CD4-positive, alpha-beta T cell treated with Interleukin-6 at 100 ng/mL for 8 hours (primary cell): ENCODE measurements around the gene EXT2.

Source experiments
- DNase-seq: peaks from one replicate; pipeline ENCODE4 v3.0.0-alpha.2; 2020; ENCODE audit warnings: mixed read lengths, low spot score

The EXT2 gene

DNA sequence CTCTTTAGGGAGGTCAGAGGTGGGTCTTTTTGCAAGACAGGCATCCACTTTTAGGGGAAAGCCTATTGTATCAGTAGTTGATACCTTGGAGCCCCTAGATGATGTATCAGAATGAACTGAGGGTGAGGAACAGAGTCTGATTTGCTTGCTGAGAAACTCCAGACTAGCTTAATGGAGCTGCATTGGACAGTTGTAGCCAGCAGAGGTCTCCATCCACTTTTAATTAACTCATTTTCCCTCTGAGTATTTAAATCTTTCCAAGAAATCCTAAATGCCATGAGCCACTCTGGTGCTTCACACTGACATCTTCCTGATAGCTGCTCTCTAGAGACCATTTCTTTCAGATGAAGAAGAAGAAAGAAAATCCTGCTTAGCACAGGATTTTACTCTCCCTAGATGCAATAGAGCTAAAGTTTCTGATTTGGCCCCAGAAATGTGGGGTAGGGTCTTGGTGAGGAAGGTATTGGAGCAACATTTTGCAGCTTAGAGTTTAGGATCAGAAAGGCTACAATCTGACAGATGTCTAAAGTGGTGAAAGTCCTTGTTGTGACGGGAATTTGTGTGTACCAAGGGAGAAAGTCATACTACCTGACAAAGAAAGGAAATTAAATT is 38.0 kb downstream of the EXT2 start:
- DNase-seq, result no peak

DNA sequence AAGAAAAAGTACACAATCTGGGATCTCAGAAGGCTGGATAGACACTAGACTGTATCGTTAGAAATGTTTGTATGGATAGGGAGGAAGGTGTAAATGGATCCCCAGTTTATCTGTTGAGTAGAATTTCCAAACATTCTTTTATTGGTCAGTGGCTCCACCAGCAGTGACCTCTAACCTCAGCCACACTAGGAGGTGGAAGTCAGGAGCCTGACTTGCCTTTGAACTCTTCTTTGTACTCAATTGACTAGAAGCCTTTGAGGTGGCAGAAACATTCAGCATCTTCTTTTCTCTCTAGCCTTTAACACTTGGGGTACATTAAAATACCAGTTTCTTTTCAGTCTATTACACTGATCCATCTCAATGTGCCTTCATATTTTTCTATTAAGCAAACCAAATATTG is 39.1 kb downstream of the EXT2 start:
- no peak for DNase-seq

DNA sequence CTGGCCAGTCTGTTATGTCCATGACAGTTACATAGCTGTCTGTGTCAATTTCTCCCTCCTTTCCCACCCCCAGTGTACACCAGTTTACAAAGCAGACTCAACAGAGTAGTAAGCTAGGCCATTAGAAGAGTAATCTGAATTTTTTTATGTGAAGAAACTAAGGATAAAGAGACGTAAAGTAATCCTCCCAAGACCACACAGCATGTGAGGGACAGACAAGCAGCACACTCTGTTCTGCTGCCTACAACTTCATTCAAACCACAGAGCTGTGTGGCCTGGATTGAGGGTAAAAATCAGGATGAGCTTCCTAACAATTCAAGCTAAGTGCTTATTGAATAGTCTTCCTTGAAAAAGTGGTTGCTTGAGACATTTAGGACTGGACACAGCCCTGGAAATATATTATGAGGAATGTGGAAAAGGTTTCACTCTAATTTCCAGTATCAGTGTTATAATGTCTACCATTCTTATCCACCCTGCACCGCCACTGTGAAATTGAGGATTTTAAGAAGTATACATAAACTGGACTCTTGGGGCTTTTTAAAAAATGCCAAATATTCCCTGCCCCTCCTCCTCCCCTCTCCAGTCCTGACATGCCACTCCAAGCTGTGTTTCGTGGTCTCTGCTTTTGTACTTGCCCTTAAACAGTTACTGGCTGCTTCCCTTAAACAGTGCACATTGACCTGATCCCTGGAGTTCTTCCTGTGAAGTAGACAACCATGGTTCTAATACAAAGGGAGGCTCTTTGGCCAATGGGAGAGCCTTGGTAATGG is 40.9 kb downstream of the EXT2 start:
- no peak for DNase-seq

GRCh38 chr11:44137057-44137456 is 41.6 kb downstream of the EXT2 start:
- no peak for DNase-seq

DNA sequence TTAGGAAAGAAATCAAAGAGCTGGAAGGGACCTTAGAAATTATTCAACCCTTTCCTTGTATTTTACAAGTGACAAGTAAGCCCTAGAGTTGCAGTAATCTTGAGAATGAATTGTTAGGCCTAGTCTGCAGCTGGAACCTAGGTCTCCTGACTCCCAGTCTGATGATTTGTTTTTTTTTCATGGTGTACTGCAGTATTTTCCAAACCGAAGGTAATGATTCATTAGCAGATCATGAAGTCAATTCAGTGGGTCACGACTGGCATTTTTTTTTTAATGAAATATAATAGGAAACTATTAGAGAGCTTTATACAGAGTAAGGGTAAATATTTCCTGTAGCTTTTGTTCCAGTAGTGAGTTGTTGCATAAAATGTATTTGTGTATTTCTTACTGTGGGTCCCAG is 42.8 kb downstream of the EXT2 start:
- no peak for DNase-seq

DNA sequence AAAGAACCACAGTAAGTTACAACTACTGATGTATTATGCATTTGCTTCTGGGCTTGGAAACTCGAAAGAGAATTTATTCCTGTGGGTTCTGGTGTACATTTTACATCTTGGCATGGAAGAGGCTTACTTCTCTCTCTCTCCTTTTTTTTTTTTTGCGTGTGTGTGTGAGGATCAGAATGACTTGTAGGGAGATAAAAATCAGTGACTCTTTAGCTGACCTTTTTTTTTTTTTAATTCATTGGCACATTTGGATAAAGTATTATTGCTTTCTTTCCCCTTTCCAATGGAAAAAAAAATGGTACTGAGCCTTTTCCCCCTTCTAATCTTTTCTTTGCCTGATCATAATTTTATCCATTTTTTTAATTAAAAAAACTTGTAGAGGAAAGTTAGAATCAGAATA is 43.5 kb downstream of the EXT2 start:
- no peak for DNase-seq

DNA sequence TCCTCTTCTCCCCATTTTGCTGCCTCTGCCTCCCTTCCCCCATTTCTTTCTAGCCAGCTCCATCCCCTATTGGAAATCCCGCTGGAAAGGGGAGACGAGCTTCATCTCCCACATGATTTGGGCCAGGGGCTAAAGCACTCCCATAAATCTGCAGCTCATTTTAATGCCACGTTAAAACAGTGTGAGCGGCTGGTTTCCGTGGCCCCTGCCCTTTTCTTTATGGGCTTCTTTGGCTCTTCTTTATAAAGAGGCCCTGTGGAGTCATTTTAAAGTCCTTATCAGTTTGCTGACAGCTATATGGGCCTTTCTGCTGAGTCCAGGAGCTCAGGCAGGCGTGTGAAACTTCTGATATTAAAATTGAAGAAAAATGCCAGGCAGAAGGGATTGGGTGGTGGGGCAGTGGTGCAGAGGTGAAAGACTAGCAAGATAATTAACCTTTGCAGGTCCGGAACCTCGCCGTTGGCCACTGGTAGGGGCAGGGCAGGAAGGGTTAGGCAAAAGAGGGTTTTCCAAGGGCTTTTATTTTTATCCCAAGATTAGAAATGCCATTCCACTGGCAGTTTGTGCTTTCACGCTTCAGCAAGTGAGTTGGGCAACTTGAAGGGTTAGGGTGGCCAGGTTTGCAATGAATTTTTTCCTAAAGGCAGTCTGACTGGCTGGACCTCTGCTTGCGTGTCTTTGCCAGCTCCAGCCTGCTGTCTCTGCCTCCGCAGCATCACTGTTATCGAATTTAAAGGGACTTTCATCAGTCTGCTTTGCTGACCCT is 44.3 kb downstream of the EXT2 start:
- DNase-seq, result no peak

DNA sequence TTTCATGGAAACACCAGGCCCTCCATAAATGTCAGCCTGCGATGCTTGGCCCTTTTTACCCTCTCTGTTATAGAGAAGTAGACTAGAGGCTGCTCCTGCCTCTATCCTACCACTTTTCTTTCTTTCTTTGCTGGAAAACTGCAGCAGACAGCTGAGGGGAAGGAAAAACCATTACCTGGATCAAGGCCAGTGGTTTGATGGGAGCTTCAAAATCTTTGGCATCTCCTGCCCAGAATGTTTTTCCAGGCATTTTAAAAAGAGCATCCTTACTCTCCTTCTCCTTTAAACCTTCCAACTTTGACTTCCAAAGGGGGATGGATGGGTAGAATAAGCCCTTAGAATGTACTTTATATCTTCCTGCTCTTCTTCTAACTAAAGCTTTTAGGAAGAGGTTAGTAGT is 44.9 kb downstream of the EXT2 start:
- no peak for DNase-seq

- no peak for DNase-seq
Measured at GRCh38 chr11:44140805-44141204, 45.3 kb downstream of the EXT2 start.

DNA sequence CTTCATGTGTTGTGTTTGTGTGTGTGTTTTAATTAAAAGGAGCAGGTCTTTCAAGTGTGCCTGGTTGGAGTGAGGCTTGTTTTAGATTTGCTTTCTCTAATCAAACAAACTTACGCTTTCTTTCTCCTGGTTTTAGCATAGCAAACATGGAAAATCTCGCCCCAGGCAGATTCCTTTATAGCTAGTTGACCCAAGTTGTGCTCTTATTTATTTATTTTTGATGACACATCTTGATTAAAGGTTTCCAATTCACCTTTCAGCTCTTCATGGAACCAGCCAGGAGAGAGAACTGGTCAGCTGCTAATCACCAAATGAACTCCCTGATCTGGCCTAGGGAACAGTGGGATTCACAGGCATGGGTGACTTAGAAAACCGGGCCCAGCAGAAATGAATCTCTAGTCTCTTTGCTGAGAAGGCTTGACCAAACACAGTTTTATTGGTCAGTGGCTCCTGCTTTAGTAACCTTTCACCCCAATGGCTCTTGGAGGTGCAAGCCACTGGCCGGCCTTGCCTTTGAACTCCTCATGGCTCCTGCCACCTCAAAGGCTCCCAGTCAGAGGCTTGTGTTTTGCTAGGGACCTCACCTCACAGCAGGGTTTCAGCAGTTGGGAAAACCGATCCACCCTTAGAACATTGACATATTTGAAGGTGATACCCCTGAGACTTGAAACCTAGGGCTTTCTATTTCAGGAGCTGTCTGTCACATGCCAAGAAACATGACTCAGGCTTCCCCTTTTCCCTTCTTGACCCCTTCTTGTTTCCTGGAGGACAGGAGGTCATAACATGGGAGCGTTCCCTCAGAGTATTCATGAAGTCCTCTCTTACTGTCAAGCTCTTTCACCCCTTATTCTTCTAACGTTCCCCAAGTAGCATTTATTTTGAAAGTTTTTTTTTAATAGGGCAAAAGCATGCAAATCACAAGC is 48.8 kb downstream of the EXT2 start:
- DNase-seq, result no peak

GRCh38 chr11:44145011-44145775 is 49.7 kb downstream of the EXT2 start:
- DNase-seq, result no peak

- DNase-seq, result no peak
Measured at GRCh38 chr11:44146931-44147330, 51.5 kb downstream of the EXT2 start.

DNA sequence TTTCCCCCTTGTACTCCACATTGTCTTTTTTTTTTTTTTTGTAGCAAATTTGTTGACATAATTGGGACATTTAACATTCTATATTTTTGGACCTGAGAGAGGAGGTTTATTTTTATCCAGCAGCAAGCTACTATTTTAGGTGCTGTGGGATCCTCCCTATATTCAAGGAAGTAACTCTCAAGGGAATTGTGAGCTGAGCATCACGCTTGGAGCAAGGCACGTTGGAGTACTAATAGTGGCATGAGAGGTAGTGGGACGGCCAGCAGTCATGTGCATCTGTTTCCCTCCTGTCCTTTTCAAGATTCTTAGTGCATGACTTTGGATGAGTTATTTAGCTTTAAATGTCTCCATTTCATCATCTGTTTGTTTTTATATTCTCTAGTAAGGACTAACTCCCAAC is 52.3 kb downstream of the EXT2 start:
- DNase-seq, result no peak

GRCh38 chr11:44149651-44150050 is 54.2 kb downstream of the EXT2 start:
- DNase-seq, result no peak

DNA sequence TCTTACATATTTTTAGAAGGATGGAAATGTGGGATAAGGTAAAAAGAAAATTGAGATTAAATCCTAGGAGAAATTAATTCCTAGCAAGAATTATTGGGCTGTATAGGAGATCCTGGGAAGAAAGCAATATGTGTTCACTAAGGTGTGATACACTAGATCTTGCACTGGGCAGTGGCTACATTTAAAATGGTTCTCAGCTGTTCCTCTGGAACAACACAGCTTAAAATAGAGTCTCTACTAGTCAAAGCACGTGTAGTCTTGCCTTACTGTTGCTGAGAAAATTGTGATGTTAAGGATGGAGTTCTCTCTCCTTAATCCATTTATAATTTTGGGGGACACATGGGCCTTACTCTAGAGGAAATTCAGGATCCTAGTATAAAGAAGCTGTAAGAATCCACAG is 54.9 kb downstream of the EXT2 start:
- DNase-seq, result no peak

DNA sequence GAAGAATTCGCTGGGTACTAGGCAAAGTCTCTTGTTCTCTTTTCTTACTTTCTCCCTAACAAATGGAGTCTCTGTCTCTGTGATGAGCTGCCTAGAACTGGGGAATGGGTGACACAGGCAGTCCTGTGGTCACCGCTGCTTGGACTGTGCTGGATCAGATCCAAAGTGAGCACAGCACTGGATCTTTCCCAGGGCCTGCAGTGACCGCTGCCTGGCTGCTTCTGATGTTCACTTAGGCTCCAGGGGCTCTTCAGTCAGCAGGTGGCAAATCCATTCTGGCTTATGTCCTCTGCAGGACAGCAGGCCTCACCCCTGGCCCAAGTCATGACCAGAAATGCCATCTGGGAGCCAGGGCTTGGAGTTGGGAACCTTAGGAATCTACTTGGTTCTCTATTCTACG is 61.5 kb downstream of the EXT2 start:
- no peak for DNase-seq

DNA sequence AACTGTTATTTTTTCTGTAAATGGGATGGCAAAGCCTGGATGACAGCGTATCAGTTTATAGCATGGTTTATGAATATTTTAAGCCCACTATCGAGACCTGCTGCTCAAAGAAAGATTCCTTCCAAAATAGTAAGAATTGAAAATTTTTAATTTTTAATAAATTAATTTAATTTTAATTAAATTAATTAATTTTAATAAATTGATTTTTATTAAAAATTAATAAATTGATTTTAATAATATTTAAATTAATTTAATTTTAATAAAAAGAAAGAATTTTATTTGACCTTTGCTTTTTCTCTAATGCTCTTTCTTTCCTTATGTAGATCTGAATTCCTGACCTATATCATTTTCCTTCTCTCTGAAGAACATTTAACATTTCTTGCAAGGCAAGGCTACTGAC is 62.9 kb downstream of the EXT2 start:
- no peak for DNase-seq

- DNase-seq, result no peak
Measured at GRCh38 chr11:44159848-44160721, 64.6 kb downstream of the EXT2 start.

DNA sequence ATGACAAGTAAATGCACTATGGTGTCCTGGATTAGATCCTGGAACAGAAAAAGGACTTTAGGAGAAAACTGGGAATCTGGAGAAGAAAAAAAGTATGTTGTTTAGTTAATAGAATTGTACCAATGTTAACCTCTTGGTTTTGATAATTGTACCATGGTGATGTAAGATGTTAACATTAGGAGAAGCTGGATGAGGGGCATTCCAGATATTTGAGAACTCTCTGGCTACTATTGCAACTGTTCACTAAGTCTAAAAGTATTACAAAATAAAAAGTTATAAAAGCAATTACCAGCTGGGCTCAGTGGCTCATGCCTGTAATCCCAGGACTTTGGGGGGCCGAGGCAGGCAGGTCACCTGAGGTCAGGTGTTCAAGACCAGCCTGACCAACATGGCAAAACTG is 66.5 kb downstream of the EXT2 start:
- DNase-seq, result no peak

DNA sequence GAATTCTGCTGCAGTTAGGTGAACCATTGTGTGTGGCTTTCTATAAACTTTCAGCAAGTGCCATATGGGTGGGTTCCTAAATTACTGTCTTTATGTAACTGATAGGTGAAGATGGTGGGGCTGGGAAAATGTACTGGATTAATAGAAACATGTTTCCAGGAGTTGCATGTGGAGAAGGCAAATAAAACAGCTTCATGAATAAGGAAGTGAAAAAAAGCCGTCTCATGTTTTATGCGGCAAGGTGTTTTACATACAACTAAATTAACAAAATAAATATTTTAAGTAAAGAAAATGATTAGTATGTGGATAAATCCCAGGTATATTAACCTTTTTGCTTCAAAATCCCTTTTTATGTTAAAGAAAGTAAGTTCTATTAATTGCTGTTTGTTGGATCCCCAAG is 67.2 kb downstream of the EXT2 start:
- DNase-seq, result no peak
